NOMO-1 treated with dmso at 0.1 percent for 144 hours (cell line): Measurements from ENCODE around the gene CLBA1.
A peak's percentile ranks its signal among the peaks of the same experiment; 100 is the strongest.

ENCODE experiments used
- DNase-seq: peaks from one replicate; lab custom pipeline; 2025; ENCODE audit not compliant: unreplicated experiment; lab: John Stamatoyannopoulos, UW

CLBA1 gene

GRCh38 chr14:105043641-105044040, 58.1 kb downstream of the CLBA1 start:
- peak; percentile 24 for DNase-seq
